ENCODE results near the gene IGF2BP2. TPM values are rescaled to one million over a fixed set of nuclear protein-coding genes. Genes with fewer than 3 reads are reported as not detected.

IGF2BP2 gene
- total RNA-seq, 1 experiment from 2014 or later: 135 TPM

GRCh38 chr3:185733980-185734724 is 90.7 kb downstream of the IGF2BP2 start:
- ATAC-seq (peak; percentile 96), DNase-seq (ENCODE audit: low read depth, low spot score) (peak; percentile 83)
- ChIA-PET CTCF (interaction anchor here (0.8 to 3.8 kb wide), 12 partner anchors 10 to 209 kb away, joined by 3 to 32 read pairs (median 6); no protein-coding TSS in a partner anchor), RAD21 (ENCODE audit: low non-redundant PET in 1 of 2, low total read pairs in 2 of 2, uncharacterized antibody in 2 of 2, unreplicated experiment in 2 of 2) (no interaction called here), POLR2A (interaction anchor here (0.6 to 2.0 kb wide), 2 partner anchors 12 to 88 kb away, joined by 4 to 7 read pairs; no protein-coding TSS in a partner anchor)
- Histone ChIP-seq H3K79me2 (ENCODE audit: insufficient read depth, low read length) (peaks cover 100% of the 10 kb centered on the region), H4K20me1 (ENCODE audit: insufficient read depth) (peaks cover 34% of the 10 kb centered on the region; the same call in 1 of the 2 replicates), H3K27me3 (ENCODE audit: insufficient read depth, low read length) (no peaks in the 10 kb centered on the region), H3K4me1 (ENCODE audit: control insufficient read depth in 1 of 2, insufficient read depth in 2 of 2, low read length in 2 of 2) (peaks cover 19 to 70% of the 10 kb centered on the region in 2 experiments), H3K9me3 (ENCODE audit: control insufficient read depth in 1 of 2, insufficient read depth in 1 of 2, low read depth in 1 of 2, low read length in 2 of 2) (no peaks in the 10 kb centered on the region), H3K9ac (ENCODE audit: low read length) (no peak overlapping the region), H3K36me3 (ENCODE audit: control insufficient read depth in 1 of 2, insufficient read depth in 2 of 2, low read length in 2 of 2) (no peaks in the 10 kb centered on the region), H2AFZ (ENCODE audit: low read depth, low read length, poor library complexity, severe bottlenecking) (no peak overlapping the region), H3K27ac (ENCODE audit: low read depth, low read length) (no peak overlapping the region), H3K4me3 (replicated peaks in 1 of 2; ENCODE audit: low read depth in 1 of 2, low read length in 2 of 2) (no peak overlapping the region), H3K4me2 (ENCODE audit: low read length) (peak overlapping the region; percentile 24; the same call in 1 of the 2 replicates), H3K9me2 (ENCODE audit: insufficient read depth) (no peaks in the 10 kb centered on the region)
- TF ChIP-seq ATF3 (IDR thresholded peaks at IDR 0.05) (no peak), ZBTB33 (IDR thresholded peaks at IDR 0.05; ENCODE audit: extremely low read depth, insufficient replicate concordance, low read length) (no peak), SRF (IDR thresholded peaks at IDR 0.05; ENCODE audit: low read depth) (no peak), FOSL1 (IDR thresholded peaks at IDR 0.05; ENCODE audit: low read depth) (no peak), EGR1 (IDR thresholded peaks at IDR 0.05; ENCODE audit: low read depth) (no peak), EZH2 (IDR thresholded peaks at IDR 0.05) (no peak), POLR2A (IDR thresholded peaks at IDR 0.05; ENCODE audit: borderline replicate concordance, extremely low read depth, insufficient read depth, insufficient read length) (no peak), RAD21 (IDR thresholded peaks at IDR 0.05; ENCODE audit: low read depth) (peak; percentile 89), CTCF (IDR thresholded peaks at IDR 0.05 in 2 of 3, conservative IDR thresholded peaks at IDR 0.05 in 1 of 3; ENCODE audit: borderline replicate concordance in 1 of 3, insufficient read depth in 1 of 3, low read depth in 2 of 3, low read length in 2 of 3) (peak; percentile 70 to 78 (median 72)), YY1 (IDR thresholded peaks at IDR 0.05; ENCODE audit: extremely low read depth, insufficient replicate concordance, low read depth, low read length) (peak; percentile 33), JUND (IDR thresholded peaks at IDR 0.05) (no peak), EZH2phosphoT487 (IDR thresholded peaks at IDR 0.05; ENCODE audit: borderline replicate concordance) (no peak), MAX (IDR thresholded peaks at IDR 0.05) (no peak), REST (IDR thresholded peaks at IDR 0.05; ENCODE audit: low read depth) (no peak), SIN3A (IDR thresholded peaks at IDR 0.05; ENCODE audit: low read depth) (no peak), ZNF274 (IDR thresholded peaks at IDR 0.05; ENCODE audit: low read depth, low read length) (no peak)
- intact Hi-C loops (cut with micrococcal nuclease): loop anchor here (1.0 to 5.0 kb wide), 2 partner anchors 57 to 173 kb away; no protein-coding TSS in a partner anchor
- BruUV-seq (replicated peaks): no TSS peak

Data from HCT116 (cell line).